B cell (primary cell): ENCODE results near the gene ZBTB8A. TPM values are rescaled to one million over a fixed set of nuclear protein-coding genes. Genes with fewer than 3 reads are reported as not detected.

Source experiments
- ATAC-seq: fragments of 200-7000 bp; cut with Tn5 transposase; one replicate; pipeline ENCODE4 v1.10.0; 2021; ENCODE audit warnings: low read depth, mild to moderate bottlenecking, moderate number of reproducible peaks, moderate library complexity
- CTCF ChIA-PET: fragments of 350-600 bp; sonication (Branson Sonifier 250); formaldehyde crosslinking; loops from one replicate; lab custom pipeline; 2021; ENCODE audit warnings: antibody characterized with exemption, inconsistent platforms; lab: Charles Lee
- POLR2A ChIA-PET: fragments of 350-600 bp; sonication (Branson Sonifier 250); formaldehyde crosslinking; loops from one replicate; lab custom pipeline; 2021; ENCODE audit warnings: antibody characterized with exemption; lab: Charles Lee
- DNase-seq: peaks from one replicate; pipeline ENCODE4 v3.0.0; 2013
- H2AFZ ChIP-seq: 2 replicates; pipeline ENCODE4 v1.6.1; 2012; ENCODE audit warnings: mild to moderate bottlenecking, low read depth, low read length; ENCODE audit not compliant: insufficient read depth, poor library complexity, severe bottlenecking
- H3K27ac ChIP-seq, 2 donors: 1 replicate in 1 of 2; 2 replicates in 1 of 2; pipeline ENCODE4 v1.5.1; 2012 to 2013; ENCODE audit warnings: low read length in 2 of 2, mild to moderate bottlenecking in 2 of 2, moderate library complexity in 1 of 2
- H3K27me3 ChIP-seq, 4 experiments: fragments of 200-600 bp in 1 of 4; sonication (generic) in 1 of 4; replicated peaks in 1 of 4; 1 replicate in 2 of 4; 2 replicates in 2 of 4; pipeline versions ENCODE4 v1.6.1 to v1.7.0; 2013 to 2016; ENCODE audit warnings: low read length in 3 of 4, mild to moderate bottlenecking in 2 of 4, mixed read lengths in 1 of 4, moderate library complexity in 1 of 4; ENCODE audit not compliant: insufficient read depth in 4 of 4, control insufficient read depth in 3 of 4; ENCODE audit errors: control extremely low read depth in 1 of 4
- H3K36me3 ChIP-seq, 2 experiments: replicated peaks in 1 of 2; 1 replicate in 1 of 2; 2 replicates in 1 of 2; pipeline versions ENCODE4 v1.6.1 to v1.7.1; 2013; ENCODE audit warnings: low read length in 1 of 2; ENCODE audit not compliant: insufficient read depth in 2 of 2, control insufficient read depth in 1 of 2; ENCODE audit errors: control extremely low read depth in 1 of 2, extremely low read depth in 1 of 2
- H3K4me1 ChIP-seq, 2 donors: fragments of 200-600 bp in 1 of 2; sonication (generic) in 1 of 2; 1 replicate in 1 of 2; 2 replicates in 1 of 2; pipeline versions ENCODE4 v1.5.1 to v1.6.1; 2013 to 2017; ENCODE audit warnings: low read length in 2 of 2; ENCODE audit not compliant: control insufficient read depth in 2 of 2, insufficient read depth in 2 of 2
- H3K4me2 ChIP-seq: replicated peaks from 2 replicates; pipeline ENCODE3; 2012; ENCODE audit warnings: mild to moderate bottlenecking, low read depth, low read length; ENCODE audit not compliant: poor library complexity, severe bottlenecking
- H3K4me3 ChIP-seq, 5 experiments: fragments of 200-600 bp in 1 of 5; sonication (generic) in 1 of 5; 1 replicate in 3 of 5; 2 replicates in 2 of 5; pipeline versions ENCODE4 v1.5.1 to v1.7.0; 2011 to 2016; ENCODE audit warnings: low read length in 4 of 5, mild to moderate bottlenecking in 4 of 5, low read depth in 2 of 5, control low read depth in 1 of 5, moderate library complexity in 1 of 5; ENCODE audit not compliant: insufficient read depth in 1 of 5; ENCODE audit errors: control extremely low read depth in 1 of 5, extremely low read depth in 1 of 5
- H3K79me2 ChIP-seq: fragments of 200-600 bp; sonication (generic); one replicate; pipeline ENCODE4 v1.6.0; 2016; ENCODE audit warnings: low read length; ENCODE audit not compliant: control insufficient read depth, insufficient read depth
- H3K9ac ChIP-seq: fragments of 200-600 bp; sonication (generic); 2 replicates; pipeline ENCODE4 v1.6.1; 2017; ENCODE audit warnings: mild to moderate bottlenecking, low read length, moderate library complexity
- H3K9me3 ChIP-seq, 3 donors: one replicate each; pipeline versions ENCODE4 v1.6.1 to v1.7.1; 2013; ENCODE audit warnings: low read length in 2 of 3; ENCODE audit not compliant: control insufficient read depth in 2 of 3, insufficient read depth in 1 of 3; ENCODE audit errors: control extremely low read depth in 1 of 3
- H4K20me1 ChIP-seq: 2 replicates; pipeline ENCODE4 v1.6.0; 2012; ENCODE audit warnings: mild to moderate bottlenecking, low read length; ENCODE audit not compliant: insufficient read depth, control insufficient read depth, poor library complexity, severe bottlenecking
- H3K27ac Mint-ChIP-seq: one replicate; pipeline ENCODE4 v1.8.0; 2021; ENCODE audit warnings: mixed read lengths
- H3K27me3 Mint-ChIP-seq: one replicate; pipeline ENCODE4 v1.8.0; 2021; ENCODE audit warnings: mixed read lengths
- H3K4me1 Mint-ChIP-seq: one replicate; pipeline ENCODE4 v1.8.0; 2021; ENCODE audit warnings: mixed read lengths
- H3K4me3 Mint-ChIP-seq: one replicate; pipeline ENCODE4 v1.8.0; 2021; ENCODE audit warnings: mixed read lengths
- H3K9me3 Mint-ChIP-seq: one replicate; pipeline ENCODE4 v1.8.0; 2022; ENCODE audit warnings: mixed read lengths; ENCODE audit not compliant: insufficient read depth
- EZH2 ChIP-seq: IDR thresholded peaks from 2 replicates; pipeline ENCODE4 v1.6.1; 2012; ENCODE audit warnings: borderline replicate concordance, low read depth, mild to moderate bottlenecking, moderate library complexity, low read length; ENCODE audit not compliant: insufficient read depth, poor library complexity, severe bottlenecking
- WGBS: methylation state at CpG from one replicate; pipeline ENCODE4 v1.1.5; 2013; ENCODE audit warnings: missing lambda C conversion rate; ENCODE audit not compliant: insufficient coverage; 5-methylcytosine and 5-hydroxymethylcytosine counted together
- intact Hi-C: fragments of 100-400 bp; cut with micrococcal nuclease; formaldehyde crosslinking; loops from one replicate; pipeline ENCODE4 v1.10.0; 2022
- polyA plus RNA-seq: library from polyadenylated mRNA; depleted of rRNA; stranded (reverse); fragments of >200 nt; gene quantifications from 2 replicates; pipeline ENCODE4 v1.2.3, GENCODE V29; 2012
- total RNA-seq, 2 donors: library from RNA; stranded (reverse); fragments of 120-200 nt in 1 of 2; gene quantifications; 1 replicate in 1 of 2; 2 replicates in 1 of 2; pipeline versions ENCODE4 v1.2.3 to v1.2.4, GENCODE V29; 2013 to 2022
- TF ChIP-seq, protein P1 (sequence below): fragments of 200-600 bp; IDR thresholded peaks from one replicate; pipeline ENCODE4 v1.8.0; 2022; ENCODE audit warnings: antibody characterized with exemption, mild to moderate bottlenecking

ZBTB8A gene
- total and polyA plus RNA-seq, 2 donors (not counting 1 experiment from before 2014, with no cell fraction given): 0.04 to 0.17 TPM

DNA sequence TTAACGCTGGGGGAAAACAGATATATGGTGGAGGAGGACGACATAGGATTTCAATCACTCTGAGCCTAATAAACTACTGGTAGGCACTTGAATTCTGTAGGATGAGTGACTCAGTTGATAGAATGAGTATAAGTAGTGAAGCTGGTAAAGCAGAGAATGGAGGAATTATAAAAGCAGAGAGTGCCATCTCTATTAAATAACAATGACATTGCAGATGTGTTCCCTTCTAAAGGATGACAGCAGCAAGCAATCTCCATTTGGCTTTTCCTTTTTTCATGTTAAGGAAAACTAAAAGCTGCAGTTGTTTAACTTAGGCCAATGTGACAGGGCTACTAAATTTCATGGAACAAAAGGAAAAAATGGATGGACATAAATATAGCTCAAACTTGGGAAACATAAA, 93.6 kb downstream of the ZBTB8A start:
- 100% methylated on average over 2 of the region's 2 CpGs for WGBS
- Mint-ChIP-seq H3K27me3 (no peaks in the 10 kb centered on the region), H3K27ac (no peak overlapping the region), H3K4me3 (no peak overlapping the region), H3K4me1 (no peaks in the 10 kb centered on the region), H3K9me3 (no peaks in the 10 kb centered on the region)
- TF ChIP-seq EZH2: no peak
- TF ChIP-seq, protein P1, sequence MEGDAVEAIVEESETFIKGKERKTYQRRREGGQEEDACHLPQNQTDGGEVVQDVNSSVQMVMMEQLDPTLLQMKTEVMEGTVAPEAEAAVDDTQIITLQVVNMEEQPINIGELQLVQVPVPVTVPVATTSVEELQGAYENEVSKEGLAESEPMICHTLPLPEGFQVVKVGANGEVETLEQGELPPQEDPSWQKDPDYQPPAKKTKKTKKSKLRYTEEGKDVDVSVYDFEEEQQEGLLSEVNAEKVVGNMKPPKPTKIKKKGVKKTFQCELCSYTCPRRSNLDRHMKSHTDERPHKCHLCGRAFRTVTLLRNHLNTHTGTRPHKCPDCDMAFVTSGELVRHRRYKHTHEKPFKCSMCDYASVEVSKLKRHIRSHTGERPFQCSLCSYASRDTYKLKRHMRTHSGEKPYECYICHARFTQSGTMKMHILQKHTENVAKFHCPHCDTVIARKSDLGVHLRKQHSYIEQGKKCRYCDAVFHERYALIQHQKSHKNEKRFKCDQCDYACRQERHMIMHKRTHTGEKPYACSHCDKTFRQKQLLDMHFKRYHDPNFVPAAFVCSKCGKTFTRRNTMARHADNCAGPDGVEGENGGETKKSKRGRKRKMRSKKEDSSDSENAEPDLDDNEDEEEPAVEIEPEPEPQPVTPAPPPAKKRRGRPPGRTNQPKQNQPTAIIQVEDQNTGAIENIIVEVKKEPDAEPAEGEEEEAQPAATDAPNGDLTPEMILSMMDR: no peak
- no peak overlapping the region for H3K4me2 ChIP-seq
- no peak overlapping the region for H3K9ac ChIP-seq
- no peaks in the 10 kb centered on the region for H3K27me3 ChIP-seq
- no peak overlapping the region for H2AFZ ChIP-seq
- CTCF ChIA-PET: no interaction called here
- H3K4me3 ChIP-seq: no peak overlapping the region
- POLR2A ChIA-PET: no interaction called here
- peaks cover 0 to 3% of the 10 kb centered on the region in 2 donors for H3K4me1 ChIP-seq
- no peak overlapping the region for H3K27ac ChIP-seq
- no peak for ATAC-seq
- DNase-seq: no peak
- H3K9me3 ChIP-seq: no peaks in the 10 kb centered on the region
- peaks cover 30% of the 10 kb centered on the region for H3K79me2 ChIP-seq
- H4K20me1 ChIP-seq: peaks cover 24% of the 10 kb centered on the region
- peaks cover 5 to 28% of the 10 kb centered on the region in 2 experiments for H3K36me3 ChIP-seq
- intact Hi-C loops: no loop called here

DNA sequence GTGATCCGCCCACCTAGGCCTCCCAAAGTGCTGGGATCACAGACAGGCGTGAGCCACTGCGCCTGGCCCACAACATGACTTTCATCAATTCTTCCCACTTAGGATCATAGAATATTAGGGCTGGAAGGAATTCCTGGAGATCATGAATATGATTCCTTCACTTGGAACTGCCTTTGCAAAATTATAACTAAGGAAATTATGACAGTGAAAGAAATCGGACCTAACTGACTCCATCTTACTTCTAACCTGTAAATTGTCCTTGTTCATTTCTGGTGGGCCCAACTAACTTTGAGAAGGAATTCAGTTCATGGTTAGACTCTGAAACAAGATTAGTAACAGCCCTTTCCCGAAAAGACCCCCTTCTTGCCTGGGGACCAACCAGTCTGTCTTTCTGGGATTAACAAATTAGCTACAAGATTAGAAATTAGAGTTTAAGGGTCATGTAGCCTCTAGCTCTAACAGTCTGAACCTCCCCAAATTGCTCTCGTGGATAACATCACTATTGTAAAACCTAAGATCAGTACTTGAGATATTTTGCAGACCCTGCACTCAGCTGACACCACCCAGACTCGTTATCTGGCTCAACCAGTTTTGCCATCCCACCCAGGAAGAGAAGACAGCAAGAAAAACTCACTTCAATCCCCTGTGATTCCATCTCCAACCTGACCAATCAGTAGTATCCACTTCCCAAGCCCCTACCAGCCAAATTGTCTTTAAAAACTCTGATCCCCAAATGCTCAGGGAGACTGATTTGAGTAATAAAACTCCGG, 96.5 kb downstream of the ZBTB8A start:
- Histone ChIP-seq H3K27me3 (no peaks in the 10 kb centered on the region), H2AFZ (no peak overlapping the region), H3K79me2 (peaks cover 51% of the 10 kb centered on the region), H3K4me2 (no peak overlapping the region), H3K4me1 (no peaks in the 10 kb centered on the region), H3K9ac (no peak overlapping the region), H3K27ac (no peak overlapping the region), H4K20me1 (peaks cover 37% of the 10 kb centered on the region), H3K9me3 (no peaks in the 10 kb centered on the region), H3K4me3 (no peak overlapping the region), H3K36me3 (peaks cover 5 to 22% of the 10 kb centered on the region in 2 experiments)
- Mint-ChIP-seq H3K27ac (no peak overlapping the region), H3K4me1 (no peaks in the 10 kb centered on the region), H3K27me3 (no peaks in the 10 kb centered on the region), H3K4me3 (no peak overlapping the region), H3K9me3 (no peaks in the 10 kb centered on the region)
- POLR2A ChIA-PET: interaction anchor here (0.7 kb wide), 1 partner anchor 444 kb away, joined by 6 read pairs; no protein-coding TSS in a partner anchor
- no peak for TF ChIP-seq EZH2
- TF ChIP-seq, protein P1: no peak
- DNase-seq (no peak), ATAC-seq (no peak)
- 100% methylated on average over 4 of the region's 8 CpGs for WGBS
- CTCF ChIA-PET: interaction anchor here (0.6 kb wide), 1 partner anchor 1441 kb away, joined by 3 read pairs; no protein-coding TSS in a partner anchor
- intact Hi-C loops: no loop called here
